Measurements from ENCODE around the gene QSOX1.

QSOX1 gene

DNA sequence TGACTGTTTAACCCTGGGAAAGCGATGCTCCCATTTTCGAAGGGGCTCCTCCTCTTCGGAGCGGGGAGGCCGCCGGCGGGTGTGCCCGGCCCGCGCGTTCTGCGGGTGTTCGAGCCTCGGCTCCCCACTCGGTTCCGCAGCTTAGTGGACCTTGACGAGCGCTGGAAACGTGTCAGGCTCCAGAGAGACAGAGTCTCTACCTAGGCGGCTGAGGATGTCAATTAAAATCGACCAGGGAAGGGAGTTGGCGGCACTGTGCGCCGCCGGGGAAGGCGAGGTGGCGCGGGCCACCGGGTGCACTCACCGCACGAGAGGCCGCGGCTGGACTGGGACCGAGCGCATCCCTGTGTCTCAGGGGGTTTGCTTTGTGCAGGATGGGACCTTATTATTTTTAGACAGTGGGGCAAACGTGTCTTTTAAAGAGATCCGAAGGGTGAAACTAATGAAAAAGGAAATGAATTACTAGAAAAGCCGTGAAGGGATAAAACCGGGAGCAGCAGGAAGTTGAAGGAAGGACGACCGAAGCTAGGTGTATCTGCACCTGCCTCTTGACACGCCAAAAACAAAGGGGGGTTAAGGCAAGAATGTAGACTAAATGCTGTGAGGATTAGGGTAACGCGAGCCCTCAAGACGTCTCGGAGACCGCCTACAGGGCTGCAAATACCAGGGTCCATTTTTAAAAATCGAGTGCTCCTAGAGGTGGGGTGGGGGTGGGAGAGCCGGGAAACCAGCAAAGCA lies 81.0 kb downstream of the QSOX1 start:
- DNase-seq, result no peak

DNA sequence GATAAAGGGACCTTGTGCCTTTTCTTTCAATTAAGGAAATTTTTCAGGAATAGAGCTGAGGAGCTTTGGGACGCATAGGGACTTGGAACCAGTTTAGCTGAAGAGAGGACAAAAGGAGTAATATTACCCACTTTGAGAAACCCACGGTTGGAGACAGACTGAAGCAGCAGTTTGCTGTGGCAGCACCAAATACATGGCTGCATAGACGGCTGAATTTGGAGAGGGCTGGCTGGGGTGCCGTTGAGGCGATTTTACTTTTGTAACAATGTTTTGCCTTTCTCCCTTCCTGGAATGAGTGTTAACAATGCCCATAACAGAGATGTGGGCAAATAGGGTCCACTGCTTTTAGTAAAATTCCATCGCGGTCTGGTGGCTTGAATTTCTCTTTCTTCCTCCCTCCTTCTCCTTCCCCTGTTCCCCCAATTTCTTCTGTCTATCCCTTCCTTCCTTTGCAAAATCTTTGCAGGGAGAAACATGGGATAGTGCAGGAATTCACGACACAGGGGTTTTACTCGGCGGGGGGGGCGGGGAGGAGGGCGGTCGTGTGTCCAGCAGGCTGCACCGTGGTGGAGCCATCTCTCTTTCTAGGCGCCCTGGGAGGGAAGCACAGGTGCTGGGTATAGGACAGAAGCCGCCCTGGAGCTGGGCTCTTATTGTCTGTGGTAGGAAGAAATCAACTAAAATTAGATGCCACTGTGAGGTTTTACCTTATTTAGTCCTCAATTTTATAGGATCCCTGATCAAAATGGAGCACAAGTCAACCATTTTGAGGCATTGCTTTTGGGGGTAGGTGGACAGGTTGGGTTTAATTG lies 82.2 kb downstream of the QSOX1 start:
- no peak for DNase-seq

DNA sequence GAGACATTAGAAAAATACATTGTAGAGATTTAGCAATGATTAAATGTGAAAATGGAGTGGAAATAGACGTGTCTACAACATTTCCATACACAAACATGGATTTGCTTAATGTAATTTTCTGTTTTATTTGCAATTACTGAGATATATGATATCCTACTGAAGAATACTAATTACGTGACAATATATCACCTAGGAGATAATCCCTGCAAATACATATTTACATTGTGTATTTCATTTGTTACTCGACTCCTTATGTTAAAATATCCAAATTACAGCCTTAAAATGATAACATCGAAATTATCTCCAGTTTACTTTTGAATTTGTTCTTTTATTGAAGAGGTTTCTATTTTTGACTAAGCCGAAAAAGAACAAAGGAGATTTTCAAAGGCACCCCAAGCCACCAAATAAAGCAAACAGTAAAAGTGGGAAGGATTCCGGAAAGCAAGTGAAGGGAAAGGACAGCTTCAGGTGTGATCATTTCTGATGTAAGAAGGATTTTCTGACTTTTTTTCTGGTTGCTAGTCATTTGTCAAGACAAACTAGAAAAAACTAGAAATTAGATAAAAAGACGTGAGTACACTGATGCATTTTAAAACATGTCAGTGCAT lies 83.3 kb downstream of the QSOX1 start:
- no peak for DNase-seq

DNA sequence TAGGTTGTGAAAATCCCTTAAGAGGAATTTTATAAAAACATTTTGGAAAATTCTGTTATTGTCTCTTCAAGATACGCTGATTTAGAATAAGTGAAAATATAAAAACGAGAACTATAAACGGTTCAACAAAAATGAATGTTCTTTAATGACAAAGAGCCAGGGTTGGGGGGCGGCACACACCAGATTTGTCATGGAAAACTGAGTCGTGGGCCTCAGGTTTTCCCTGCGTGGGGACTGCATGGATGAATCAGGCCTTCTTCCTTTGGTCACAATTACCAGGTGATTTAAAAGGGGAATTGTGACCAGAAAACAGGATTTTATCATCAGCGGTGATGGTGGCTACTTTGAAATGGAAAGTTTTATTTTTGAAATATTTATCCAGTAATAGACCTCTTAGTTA lies 84.0 kb downstream of the QSOX1 start:
- DNase-seq, result no peak

DNA sequence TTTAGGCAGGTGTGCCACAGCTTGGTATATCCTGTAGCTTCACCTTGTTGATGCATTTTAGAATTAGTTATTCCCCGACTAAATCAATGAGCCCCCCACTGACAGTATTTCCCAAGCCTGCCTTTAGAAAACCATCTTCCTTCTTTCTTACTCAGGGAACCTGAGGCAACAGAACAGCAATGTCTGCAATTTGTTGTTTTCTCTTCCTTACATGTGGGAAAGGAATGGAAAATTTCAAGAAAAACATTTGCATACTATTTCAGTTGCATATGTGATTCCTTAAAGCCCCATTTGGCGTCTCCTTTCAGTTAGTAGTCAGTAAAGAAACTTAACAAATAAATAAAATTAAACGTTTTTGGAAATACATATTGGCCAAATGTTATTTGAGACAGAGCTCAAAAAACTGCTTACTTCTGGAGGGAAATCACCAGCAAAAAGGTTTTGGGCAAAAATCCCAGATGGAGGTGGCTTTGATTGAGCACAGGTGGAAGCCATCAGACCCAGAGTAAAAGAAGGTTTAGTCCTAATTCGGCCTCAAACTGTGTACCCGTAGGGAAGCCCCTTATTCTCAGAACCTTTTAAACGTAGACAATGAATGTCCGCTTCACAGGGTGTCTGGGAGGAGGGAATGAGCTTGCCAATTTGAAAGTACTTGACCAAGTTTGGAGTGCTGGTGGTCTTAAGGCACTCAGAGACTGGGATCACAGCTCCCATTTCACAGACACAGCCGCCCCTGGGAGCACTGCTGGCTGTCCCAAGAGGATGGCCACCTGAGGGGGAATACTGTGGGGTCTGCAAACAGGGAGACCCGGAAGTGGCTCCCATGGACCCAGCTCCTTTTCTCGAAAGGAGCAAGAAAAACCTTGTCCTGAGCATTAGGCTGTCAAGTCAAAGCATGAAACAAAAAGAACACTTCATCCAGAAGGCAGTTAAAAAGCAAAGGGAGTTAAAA lies 84.8 kb downstream of the QSOX1 start:
- DNase-seq, result no peak

DNA sequence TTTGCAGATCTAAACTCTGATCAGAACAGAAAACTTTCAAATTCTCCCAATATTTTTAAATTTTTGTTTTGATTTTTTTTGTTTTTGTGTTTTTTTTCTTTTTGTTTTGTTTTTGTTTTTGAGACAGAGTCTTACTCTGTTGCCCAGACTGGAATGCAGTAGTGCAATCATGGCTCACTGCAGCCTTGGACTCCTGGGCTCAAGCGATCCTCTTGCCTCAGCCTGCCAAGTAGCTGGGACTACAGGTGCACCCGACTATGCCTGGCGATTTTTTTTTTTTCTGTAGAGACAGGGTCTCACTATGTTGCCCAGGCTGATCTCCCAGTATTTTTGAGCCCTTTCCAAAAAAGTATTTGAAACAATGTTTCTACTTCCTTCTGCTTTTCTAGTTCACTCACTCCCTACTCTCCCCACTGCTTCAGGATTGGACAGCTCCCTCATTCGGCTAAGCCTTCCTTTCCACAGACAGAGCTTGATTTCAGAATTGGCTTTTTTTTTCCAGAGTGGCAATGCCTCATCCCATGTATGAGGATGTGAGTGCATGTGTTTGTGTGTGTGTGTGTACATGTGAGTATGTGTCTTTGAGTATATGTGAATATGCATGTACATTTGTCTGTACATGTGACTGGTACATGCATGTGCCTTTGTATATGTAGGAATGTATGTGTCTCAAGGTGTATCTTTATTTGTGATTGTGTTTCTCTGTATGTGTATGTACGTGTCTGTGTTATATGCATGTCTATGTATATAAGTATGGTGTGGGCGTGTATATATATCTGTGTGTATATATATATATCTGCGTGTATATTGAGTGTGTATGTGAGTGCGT lies 87.3 kb downstream of the QSOX1 start:
- no peak for DNase-seq

DNA sequence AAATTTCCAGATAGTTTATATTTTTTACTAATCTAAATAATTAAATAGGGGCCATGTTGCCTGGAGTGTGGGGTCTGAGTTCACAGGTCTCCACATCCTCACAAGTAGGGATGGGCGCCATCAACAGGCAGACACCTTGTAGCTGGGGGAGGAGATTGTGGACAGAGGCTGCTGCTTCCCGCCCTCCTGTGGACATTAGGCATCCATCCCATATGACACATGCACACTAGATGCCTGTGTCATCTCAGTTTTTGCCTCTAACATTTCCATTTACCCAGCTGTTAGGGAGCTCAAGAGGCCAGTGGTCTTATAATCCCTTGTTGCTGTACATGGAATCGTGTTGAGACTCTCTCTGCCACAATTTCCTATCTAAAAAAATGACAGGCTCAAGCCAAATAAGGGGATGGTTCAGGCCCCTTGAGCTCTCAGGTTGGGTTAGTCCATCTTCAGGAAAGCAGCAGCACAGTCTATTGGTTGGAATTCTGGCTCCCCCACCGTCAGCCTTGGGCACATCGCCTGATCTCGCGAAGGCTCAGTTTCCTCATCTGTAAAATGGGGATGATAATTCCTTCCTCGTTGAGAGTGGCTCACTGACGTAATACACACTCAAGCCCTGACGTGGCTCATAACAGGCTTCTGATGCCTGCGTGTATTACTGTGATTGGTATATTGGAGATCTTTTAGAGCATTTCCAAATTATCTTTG lies 89.0 kb downstream of the QSOX1 start:
- no peak for DNase-seq

DNA sequence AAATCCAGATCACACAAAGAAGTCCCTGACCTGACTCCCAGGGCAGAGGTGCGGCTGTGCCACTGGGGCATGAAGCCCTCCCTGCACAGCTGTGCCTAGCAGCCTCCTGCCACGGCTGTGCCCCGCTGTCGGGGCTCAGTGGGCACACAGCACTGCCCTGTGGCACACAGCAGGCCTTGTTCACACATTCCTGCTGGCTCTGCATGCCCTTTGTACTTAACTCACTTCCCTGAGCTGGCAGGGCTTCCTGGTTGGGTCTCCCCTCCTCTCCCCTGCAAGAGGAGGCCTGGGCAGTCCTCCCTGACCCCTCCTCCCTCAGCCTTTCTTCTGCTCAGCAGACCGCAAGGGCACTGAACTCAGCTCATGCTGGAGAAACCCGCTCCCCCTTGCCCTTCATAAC lies 90.2 kb downstream of the QSOX1 start:
- DNase-seq, result no peak

DNA sequence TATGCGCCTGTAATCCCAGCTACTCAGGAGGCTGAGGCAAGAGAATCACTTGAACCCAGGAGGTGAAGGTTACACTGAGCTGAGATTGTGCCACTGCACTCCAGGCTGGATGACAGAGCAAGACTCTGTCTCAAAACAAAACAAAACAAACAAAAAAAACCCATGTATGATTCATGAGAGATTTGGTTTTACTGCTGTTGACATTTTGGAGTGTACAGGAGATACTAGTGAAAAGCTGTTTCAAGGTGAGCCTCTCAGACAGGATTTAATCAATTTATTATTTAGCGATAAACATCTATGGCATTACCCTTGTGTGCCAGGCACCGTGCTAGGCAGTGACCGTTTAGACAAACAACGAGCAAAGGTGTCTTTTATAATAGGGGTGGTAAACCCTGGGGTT lies 91.9 kb downstream of the QSOX1 start:
- DNase-seq, result no peak

DNA sequence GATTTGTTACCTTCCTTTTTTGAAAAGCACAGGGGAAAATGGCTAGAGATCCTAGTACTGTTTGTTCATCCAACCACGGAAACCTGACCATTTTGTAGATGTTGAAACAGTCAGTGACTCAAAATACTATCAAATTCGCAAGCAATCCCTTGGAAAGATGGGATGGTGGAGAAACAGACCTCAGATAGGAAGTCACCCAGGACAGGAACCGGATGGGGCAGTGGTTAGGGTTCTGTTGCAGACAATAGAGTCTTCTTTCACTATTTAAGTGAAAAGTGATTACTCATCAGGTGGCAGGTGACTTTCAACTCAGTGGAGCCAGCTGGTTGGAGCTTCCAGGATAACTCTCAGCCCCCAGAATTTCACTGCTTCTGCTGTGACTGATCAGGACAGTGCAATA lies 92.4 kb downstream of the QSOX1 start:
- no peak for DNase-seq

DNA sequence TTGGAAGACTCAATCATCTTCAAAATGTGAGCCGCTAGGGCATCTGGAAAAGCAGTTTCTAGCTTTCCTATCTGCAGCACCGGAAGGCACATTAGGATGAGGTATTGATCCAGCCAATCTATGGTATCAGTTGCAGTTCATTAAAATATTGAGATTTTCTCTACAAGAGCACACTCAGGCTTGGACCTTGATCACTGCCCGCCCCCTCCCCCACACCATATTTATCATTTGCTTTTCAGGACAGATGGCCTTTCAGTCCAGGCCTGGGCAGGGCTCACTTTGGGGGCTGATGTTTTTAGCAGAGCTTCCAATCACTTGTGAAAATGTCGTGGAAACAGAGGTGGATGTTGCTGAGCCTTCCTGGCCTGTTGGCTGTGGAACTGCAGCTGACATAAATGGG lies 92.9 kb downstream of the QSOX1 start:
- no peak for DNase-seq

DNA sequence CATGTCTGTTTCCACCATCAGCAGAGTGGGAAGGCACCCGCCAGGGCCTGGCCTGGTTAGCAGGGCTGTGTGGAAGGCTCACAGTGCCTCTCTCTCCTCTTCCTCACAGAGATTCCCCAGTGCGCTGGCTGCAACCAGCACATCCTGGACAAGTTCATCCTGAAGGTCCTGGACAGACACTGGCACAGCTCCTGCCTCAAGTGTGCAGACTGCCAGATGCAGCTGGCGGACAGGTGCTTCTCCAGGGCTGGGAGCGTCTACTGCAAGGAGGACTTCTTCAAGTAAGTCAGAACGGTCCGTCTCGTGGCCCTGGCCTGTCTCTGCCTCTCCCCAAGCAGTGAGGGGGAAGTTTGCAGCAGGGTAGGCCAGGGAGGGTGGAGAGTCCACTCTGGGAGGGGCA lies 93.5 kb downstream of the QSOX1 start:
- no peak for DNase-seq

DNA sequence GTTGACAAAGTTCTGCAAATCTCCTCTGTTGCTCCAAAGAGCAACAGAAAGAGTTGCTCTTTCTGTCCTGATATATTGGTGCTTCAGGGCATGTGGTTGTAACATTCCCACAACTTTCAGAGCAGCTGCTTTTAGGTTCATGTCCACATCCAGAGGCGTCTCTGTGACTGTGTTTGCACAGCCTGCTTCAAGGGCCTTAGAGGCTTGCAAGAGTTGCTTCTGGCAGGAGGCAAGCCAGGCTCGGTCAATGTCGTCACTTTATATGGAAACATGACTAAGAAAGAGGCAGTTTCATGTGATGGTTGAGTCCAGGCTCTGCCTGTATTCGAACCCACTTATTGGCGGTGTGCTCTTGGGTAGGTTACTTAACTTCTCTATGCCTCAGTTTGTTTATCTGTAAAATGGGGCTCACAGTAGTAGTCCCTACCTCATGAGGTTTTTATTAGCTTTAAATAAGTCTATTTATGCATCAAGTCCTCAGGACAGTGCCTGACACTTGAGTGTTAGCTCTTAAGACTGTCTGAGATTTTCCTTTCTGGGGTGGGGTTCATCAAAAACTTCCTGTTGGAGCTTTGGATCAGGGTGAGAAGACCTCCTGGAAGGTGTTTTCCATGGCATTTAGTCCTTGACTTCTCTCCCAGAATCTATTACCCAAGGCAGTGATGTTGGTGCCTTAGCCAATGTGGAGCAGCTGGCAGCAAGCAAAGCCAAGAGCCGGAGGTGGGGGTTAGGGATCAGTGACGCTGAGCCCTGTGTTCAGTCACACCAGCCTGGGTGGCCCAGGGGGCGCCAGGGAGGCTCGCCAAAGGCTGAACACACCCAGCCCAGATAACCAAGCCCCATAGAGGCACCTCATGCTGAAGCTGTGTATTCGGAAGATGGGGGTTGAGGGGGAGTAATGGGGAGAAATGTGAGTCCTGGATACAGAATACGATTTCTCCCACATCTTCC lies 94.3 kb downstream of the QSOX1 start:
- no peak for DNase-seq

DNA sequence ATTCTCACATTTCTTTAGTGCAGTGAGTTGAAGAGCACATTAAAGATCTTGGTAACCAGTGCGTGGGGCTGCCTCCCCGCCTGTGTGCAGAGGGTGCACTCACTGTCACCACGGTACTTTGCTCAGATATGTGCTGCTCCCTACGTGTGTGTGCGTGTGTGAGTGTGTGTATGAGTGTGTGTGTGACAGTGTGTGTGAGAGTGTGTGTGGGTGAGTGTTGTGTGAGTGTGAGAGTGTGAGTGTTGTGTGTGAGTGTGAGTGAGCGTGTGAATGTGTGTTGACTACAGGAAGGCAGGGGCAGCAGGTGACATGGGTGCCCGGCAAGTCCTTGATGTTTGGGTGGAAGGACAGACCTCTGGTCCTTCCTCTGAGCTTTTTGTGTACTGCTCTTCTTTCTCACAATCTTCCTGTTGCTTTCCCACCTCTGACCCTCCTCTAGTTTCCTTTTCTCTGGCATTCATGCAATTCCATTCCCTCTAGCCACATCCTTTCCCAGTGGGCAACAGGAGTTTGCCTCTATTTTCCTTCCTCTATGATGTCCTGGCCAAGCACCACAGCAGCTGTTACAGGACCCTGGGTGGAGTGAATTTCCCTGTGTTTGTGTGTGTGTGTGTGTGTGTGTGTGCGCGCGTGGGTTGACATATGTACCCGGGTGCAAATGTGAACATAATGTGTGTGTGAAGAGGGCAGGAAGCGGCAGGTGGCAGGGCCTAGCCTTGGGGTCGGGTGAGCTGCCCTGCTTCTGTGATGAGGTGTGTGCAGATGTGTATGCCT lies 95.2 kb downstream of the QSOX1 start:
- no peak for DNase-seq

DNA sequence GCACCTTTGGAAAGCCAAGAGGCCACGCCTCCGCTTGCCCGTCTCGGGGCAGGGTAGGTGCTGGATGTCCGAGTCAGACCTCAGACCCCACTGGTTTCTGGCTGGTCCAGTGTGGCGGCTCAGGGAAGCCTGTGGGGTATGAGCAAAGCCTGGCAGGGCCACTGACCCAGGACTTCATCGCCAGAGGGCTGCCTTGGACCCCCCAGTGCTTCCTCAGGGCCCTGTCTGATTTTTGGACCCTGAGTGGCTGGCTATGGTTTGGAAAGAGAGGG lies 95.8 kb downstream of the QSOX1 start:
- DNase-seq, result no peak

DNA sequence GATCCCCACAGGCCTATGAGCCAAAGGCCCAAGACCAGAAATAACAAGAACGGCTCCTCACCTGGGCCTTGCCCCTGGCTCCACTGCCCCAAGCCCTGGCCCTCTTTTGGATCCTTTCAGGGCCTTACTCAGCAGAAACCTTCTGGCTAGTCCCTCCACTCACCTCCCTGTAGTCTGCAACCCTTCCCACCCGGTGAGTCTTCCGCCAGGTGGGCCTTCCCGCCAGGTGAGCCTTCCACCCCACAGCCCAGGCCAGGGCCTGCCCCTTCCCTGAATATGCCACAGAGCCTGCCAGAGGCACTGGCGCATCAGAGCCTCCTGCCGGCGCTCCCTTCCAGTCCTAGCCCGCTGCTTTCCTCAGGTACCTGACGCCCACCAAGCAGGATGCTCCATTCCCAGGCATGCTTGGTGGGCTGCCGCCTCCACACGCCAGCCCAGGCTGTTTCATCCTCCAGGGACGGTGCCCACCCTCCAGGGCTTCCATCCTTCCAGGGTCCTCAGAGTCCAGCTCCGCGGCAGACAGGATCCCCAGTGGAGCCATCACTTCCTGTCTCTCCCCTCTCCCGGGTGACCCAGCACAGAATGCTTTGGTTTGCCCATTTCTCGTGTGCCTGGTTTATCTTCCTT lies 96.3 kb downstream of the QSOX1 start:
- DNase-seq, result no peak

DNA sequence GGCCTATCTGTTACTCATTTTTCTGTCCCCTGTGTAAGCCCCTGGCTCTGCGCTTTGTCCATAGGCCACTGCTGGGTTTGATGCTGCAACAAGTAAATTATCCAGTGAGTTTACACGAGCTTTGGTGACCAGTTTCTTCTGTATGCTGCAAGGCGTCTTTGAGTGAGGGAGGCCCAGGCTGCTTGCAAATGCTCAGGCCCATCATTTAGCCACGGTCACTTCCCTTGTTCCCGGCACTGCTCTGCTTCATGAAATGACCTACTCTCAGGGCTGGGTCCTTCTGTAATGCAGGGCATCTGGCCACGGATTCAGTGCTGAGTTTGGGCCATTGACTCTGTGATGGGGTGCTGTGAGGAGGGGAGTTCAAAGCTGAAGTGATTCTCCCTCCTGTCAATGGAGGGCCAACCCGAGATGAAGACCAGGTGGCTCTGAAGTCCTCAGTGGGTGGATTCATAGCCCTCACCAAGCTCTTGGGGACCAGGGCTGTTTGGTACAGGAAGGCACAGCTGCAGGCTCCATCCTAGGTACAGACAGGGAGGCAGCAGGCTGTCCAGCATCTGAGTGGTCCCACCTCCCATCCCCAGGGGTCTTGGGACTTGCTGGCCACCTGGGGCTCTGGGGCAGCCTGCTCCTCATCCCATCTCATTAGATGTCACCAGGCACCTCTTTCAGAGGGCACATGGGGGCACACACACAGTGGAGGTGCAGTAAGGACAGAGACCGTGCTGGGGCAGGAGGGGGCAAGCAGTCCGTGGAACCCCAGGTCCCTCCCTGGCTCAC lies 97.0 kb downstream of the QSOX1 start:
- DNase-seq, result no peak

All from cerebellar nuclear complex (tissue), 1 donor.